HepG2 (cell line): ENCODE results near the gene WNT3. TPM values are rescaled to one million over a fixed set of nuclear protein-coding genes. Genes with fewer than 3 reads are reported as not detected.
A peak's percentile ranks its signal among the peaks of the same experiment; 100 is the strongest.

Source experiments
- CBX1 ChIP-seq: IDR thresholded peaks from one replicate; pipeline ENCODE4 v1.6.1; 2016; ENCODE audit warnings: antibody characterized with exemption, low read depth
- DPF2 ChIP-seq: sonication (generic); formaldehyde crosslinking; IDR thresholded peaks from 2 replicates; pipeline ENCODE4 v1.4.0; 2020; ENCODE audit warnings: mild to moderate bottlenecking, low read depth, missing genetic modification reagents, borderline replicate concordance
- ETS1 ChIP-seq: sonication (generic); formaldehyde crosslinking; IDR thresholded peaks from 2 replicates; pipeline ENCODE4 v1.4.0; 2020; ENCODE audit warnings: missing genetic modification reagents
- FOSL2 ChIP-seq: sonication (generic); formaldehyde crosslinking; IDR thresholded peaks from 2 replicates; pipeline ENCODE4 v1.4.0; 2020; ENCODE audit warnings: missing genetic modification reagents
- FOXO4 ChIP-seq: sonication (generic); formaldehyde crosslinking; conservative IDR thresholded peaks from 2 replicates; pipeline ENCODE4 v1.8.1; 2023; ENCODE audit warnings: missing genetic modification reagents
- HES4 ChIP-seq: sonication (generic); formaldehyde crosslinking; IDR thresholded peaks from 2 replicates; pipeline ENCODE4 v1.9.0; 2021; ENCODE audit warnings: mild to moderate bottlenecking, missing genetic modification reagents, borderline replicate concordance
- IKZF1 ChIP-seq: fragments of 450-650 bp; IDR thresholded peaks from 2 replicates; pipeline ENCODE4 v1.7.1; 2016
- KAT7 ChIP-seq: IDR thresholded peaks from 2 replicates; pipeline ENCODE4 v1.6.1; 2018; ENCODE audit warnings: borderline replicate concordance, missing compliant biosample characterization
- KLF6 ChIP-seq: IDR thresholded peaks from 2 replicates; pipeline ENCODE4 v1.8.0; 2016; ENCODE audit warnings: missing biosample characterization, missing genetic modification reagents
- MAX ChIP-seq: IDR thresholded peaks from 2 replicates; pipeline ENCODE4 v1.6.1; 2012; ENCODE audit warnings: inconsistent platforms
- NFAT5 ChIP-seq: sonication (generic); formaldehyde crosslinking; IDR thresholded peaks from 2 replicates; pipeline ENCODE4 v1.4.0; 2020; ENCODE audit warnings: missing genetic modification reagents
- RAD51 ChIP-seq: fragments of 450-650 bp; IDR thresholded peaks from 2 replicates; pipeline ENCODE4 v1.6.1; 2016; ENCODE audit warnings: borderline replicate concordance
- ZEB1 ChIP-seq: IDR thresholded peaks from 2 replicates; pipeline ENCODE4 v1.6.1; 2012; ENCODE audit warnings: mild to moderate bottlenecking, low read depth, inconsistent platforms; ENCODE audit not compliant: insufficient replicate concordance
- ZFP36 ChIP-seq: fragments of 150-350 bp; IDR thresholded peaks from 2 replicates; pipeline ENCODE4 v1.6.1; 2018; ENCODE audit warnings: borderline replicate concordance, low read length, low read depth; ENCODE audit not compliant: partially characterized antibody
- ZFP90 ChIP-seq: sonication (generic); formaldehyde crosslinking; IDR thresholded peaks from 2 replicates; pipeline ENCODE4 v1.8.0; 2022; ENCODE audit warnings: missing genetic modification reagents, mild to moderate bottlenecking, inconsistent platforms, borderline replicate concordance
- ZNF629 ChIP-seq: sonication (generic); formaldehyde crosslinking; conservative IDR thresholded peaks from 2 replicates; pipeline ENCODE4 v1.5.0; 2020; ENCODE audit warnings: missing genetic modification reagents
- ZNF768 ChIP-seq: sonication (generic); formaldehyde crosslinking; IDR thresholded peaks from 2 replicates; pipeline ENCODE4 v1.4.0; 2020; ENCODE audit warnings: missing genetic modification reagents
- ZNF800 ChIP-seq: sonication (generic); formaldehyde crosslinking; IDR thresholded peaks from 2 replicates; pipeline ENCODE4 v1.4.0; 2020; ENCODE audit warnings: missing genetic modification reagents
- ZUFSP ChIP-seq: sonication (generic); formaldehyde crosslinking; IDR thresholded peaks from 2 replicates; pipeline ENCODE4 v1.9.0; 2021; ENCODE audit warnings: missing genetic modification reagents, mild to moderate bottlenecking, borderline replicate concordance
- polyA plus RNA-seq, 8 experiments: library from polyadenylated mRNA; depleted of rRNA in 3 of 8; stranded (reverse) in 7 of 8; unstranded in 1 of 8; fragments of >200 nt; fragmentation: Illumina TruSeq in 4 of 8; extraction: Trizol in 4 of 8; gene quantifications; 2 replicates each; pipeline versions ENCODE4 v1.2.1 to v1.2.3, GENCODE V29; 2011 to 2016; ENCODE audit warnings: low read depth in 4 of 8, missing spikeins in 1 of 8, mixed read lengths in 1 of 8; ENCODE audit not compliant: insufficient read depth in 1 of 8
- total RNA-seq, 5 experiments: library from RNA; depleted of rRNA; stranded (reverse); fragments of >200 nt; fragmentation: Illumina TruSeq; extraction: Trizol; gene quantifications; 2 replicates each; pipeline ENCODE4 v1.2.3, GENCODE V29; 2016; ENCODE audit warnings: low read depth in 1 of 5

WNT3 gene
- total and polyA plus RNA-seq, 2 of the 13 experiments (the other 11 are each of a cell fraction or from before 2014, with no cell fraction given), result 8.5 to 10.3 TPM

GRCh38 chr17:46770439-46770817 lies 48.1 kb downstream of the WNT3 start (continued):
- TF ChIP-seq NFAT5 (CRISPR knock-in tag) (peak; percentile 48; the same call in 1 of the 2 replicates), DPF2 (CRISPR knock-in tag) (no peak), KAT7 (no peak; the same call in 1 of the 2 replicates), RAD51 (no peak), ZNF768 (CRISPR knock-in tag) (no peak), ZUFSP (CRISPR knock-in tag) (no peak), ETS1 (no peak; the same call in 1 of the 2 replicates), ZEB1 (no peak), FOSL2 (0 out of 2 replicates have a peak, but pooled peaks have one; percentile 3), IKZF1 (no peak), ZFP90 (CRISPR knock-in tag) (0 out of 2 replicates have a peak, but pooled peaks have one; percentile 60), ZNF800 (CRISPR knock-in tag) (no peak), CBX1 (no peak), MAX (peak; percentile 93), ZFP36 (no peak), ZNF629 (CRISPR knock-in tag) (no peak), HES4 (CRISPR knock-in tag) (no peak), KLF6 (CRISPR knock-in tag) (0 out of 2 replicates have a peak, but pooled peaks have one; percentile 27), FOXO4 (CRISPR knock-in tag) (no peak)
